Measurements from ENCODE around the gene TMEM52. TPM values are rescaled to one million over a fixed set of nuclear protein-coding genes. Genes with fewer than 3 reads are reported as not detected.

Gene TMEM52
- total and polyA plus RNA-seq, 2 experiments from 2014 or later: 0.40 TPM; not detected in 1

DNA sequence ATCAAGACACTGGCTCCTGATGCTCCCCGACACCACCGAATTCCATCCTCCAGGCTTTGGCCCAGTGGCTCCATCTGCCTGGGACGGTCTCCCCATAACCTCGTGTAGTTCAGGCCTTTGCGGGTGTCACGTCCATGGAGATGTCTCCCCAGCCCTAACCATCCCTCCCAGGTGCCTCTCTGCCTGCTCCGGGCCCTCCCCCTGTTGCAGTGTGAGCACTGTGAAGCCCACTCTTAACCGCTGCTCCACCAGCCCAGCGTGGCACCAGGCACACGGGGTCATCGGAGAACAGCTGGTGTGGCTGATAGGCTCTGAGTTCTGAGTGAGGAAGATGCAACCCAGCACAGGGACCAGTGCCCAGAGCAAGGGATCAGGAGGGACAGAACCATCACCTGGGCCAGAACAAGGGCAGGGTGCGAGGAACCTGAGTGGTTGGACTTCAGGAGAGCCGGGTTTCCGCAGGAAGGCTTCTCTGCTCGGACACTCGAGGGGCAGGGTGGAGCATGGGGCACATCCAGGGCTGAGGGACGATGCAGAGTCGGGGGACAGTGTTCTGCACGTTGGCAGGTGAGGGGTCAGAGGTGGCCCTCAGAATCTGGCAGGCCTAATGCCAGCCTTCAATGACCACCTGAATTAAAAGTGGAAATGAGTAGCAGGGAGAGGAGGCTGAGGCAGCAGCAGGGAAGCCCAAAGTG, 25.6 kb downstream of the TMEM52 start:
- Histone ChIP-seq H3K9me2 (ENCODE audit: insufficient read depth) (no peaks in the 10 kb centered on the region), H3K4me2 (ENCODE audit: unreplicated experiment) (no peak overlapping the region), H3K4me1 (ENCODE audit: insufficient read depth) (peaks cover 22% of the 10 kb centered on the region), H3K27ac (no peak overlapping the region), H3F3A (ENCODE audit: insufficient read depth) (peaks cover 9% of the 10 kb centered on the region), H4K20me1 (ENCODE audit: insufficient read depth) (peaks cover 7% of the 10 kb centered on the region; the same call in 1 of the 2 replicates), H3K79me2 (ENCODE audit: insufficient read depth) (peaks cover 27% of the 10 kb centered on the region), H3K9me3 (ENCODE audit: low read depth) (no peaks in the 10 kb centered on the region), H3K27me3 (replicated peaks; ENCODE audit: insufficient read depth) (no peaks in the 10 kb centered on the region), H3K4me3 (no peak overlapping the region), H2AFZ (no peak overlapping the region), H3K36me3 (ENCODE audit: low read depth) (no peaks in the 10 kb centered on the region), H3K9ac (no peak overlapping the region)
- 84 to 86% methylated on average over 19 of the region's 19 CpGs for WGBS, 2 experiments (ENCODE audit: low coverage in 1 of 2, low lambda C conversion rate in 2 of 2, missing lambda C conversion rate in 2 of 2)
- in situ Hi-C loops (cut with MboI): no loop called here
- TF ChIP-seq EZH2phosphoT487 (IDR thresholded peaks at IDR 0.05; ENCODE audit: insufficient read depth, low read depth) (no peak), EZH2 (IDR thresholded peaks at IDR 0.05; ENCODE audit: insufficient read depth, poor library complexity, severe bottlenecking) (no peak)
- no peak for DNase-seq

DNA sequence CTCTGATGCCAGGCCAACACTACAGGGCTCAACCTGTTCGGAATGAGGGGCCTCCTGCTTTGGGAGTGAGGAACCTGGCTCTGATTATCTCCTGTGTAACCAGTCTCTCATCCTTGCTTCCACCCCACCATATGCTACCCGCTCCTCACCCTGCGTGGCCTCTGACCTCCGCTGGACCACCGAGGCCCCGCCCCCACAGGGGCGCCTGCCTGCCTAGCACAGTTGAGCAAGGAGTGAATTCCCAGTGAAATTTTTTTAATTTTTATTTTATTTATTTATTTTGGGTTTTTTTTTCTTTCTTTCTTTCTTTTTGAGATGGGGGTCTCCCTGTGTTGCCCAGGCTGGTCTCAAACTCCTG, 26.3 kb downstream of the TMEM52 start:
- in situ Hi-C loops (cut with MboI): no loop called here
- H3F3A ChIP-seq (ENCODE audit: insufficient read depth): peaks cover 9% of the 10 kb centered on the region
- H2AFZ ChIP-seq: no peak overlapping the region
- no peak overlapping the region; the same call in 1 of the 2 replicates for H3K4me3 ChIP-seq
- H4K20me1 ChIP-seq (ENCODE audit: insufficient read depth): peaks cover 11% of the 10 kb centered on the region; the same call in 1 of the 2 replicates
- no peaks in the 10 kb centered on the region for H3K9me3 ChIP-seq (ENCODE audit: low read depth)
- H3K4me2 ChIP-seq (ENCODE audit: unreplicated experiment): peak overlapping the region; percentile 77
- WGBS, 2 experiments (ENCODE audit: low coverage in 1 of 2, low lambda C conversion rate in 2 of 2, missing lambda C conversion rate in 2 of 2): 74 to 77% methylated on average over 7 of the region's 7 CpGs
- no peak for TF ChIP-seq EZH2 (IDR thresholded peaks at IDR 0.05; ENCODE audit: insufficient read depth, poor library complexity, severe bottlenecking)
- peaks cover 29% of the 10 kb centered on the region for H3K4me1 ChIP-seq (ENCODE audit: insufficient read depth)
- H3K36me3 ChIP-seq (ENCODE audit: low read depth): 0 out of 2 replicates have a peak, but pooled peaks cover 3% of the 10 kb centered on the region
- peak overlapping the region; percentile 93 for H3K9ac ChIP-seq
- no peaks in the 10 kb centered on the region for H3K9me2 ChIP-seq (ENCODE audit: insufficient read depth)
- H3K27me3 ChIP-seq (replicated peaks; ENCODE audit: insufficient read depth): no peaks in the 10 kb centered on the region
- H3K79me2 ChIP-seq (ENCODE audit: insufficient read depth): peaks cover 34% of the 10 kb centered on the region
- no peak for DNase-seq
- H3K27ac ChIP-seq: no peak overlapping the region

DNA sequence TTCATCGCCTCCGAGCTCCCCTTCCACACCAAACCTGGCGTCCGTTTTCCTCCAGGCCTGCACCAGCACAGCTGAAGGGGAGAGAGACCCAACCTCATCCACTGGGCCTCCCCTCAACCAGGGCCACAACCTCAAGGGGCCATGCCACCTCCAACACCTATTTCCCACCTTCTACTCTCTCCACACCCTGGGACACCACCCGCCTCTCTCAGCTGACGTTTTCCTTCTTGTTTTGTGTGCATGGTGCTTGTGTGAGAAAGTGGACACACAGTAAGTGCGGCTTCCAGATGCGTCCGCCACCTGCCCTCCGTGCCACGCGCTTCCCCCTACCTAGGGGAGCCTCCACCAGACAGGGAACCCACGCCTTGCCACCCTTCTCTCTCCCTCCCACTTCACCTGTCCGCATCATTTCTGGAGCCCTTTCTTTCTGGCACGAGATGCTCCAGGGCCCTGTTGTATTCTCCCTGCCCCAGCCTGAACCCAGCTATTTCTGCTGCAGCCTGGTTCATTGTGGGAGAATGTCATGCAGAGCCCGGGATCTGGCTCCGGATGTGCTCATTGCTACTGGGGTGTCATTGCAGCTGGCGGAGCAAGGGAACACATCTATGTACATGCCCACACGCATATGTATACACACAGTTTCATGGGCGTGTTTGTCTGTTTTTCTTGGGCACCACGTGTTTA, 26.9 kb downstream of the TMEM52 start:
- peak overlapping the region; percentile 76 for H3K4me3 ChIP-seq
- peak overlapping the region; percentile 77 for H3K4me2 ChIP-seq (ENCODE audit: unreplicated experiment)
- H3K9ac ChIP-seq: peak overlapping the region; percentile 93
- WGBS, 2 experiments (ENCODE audit: low coverage in 1 of 2, low lambda C conversion rate in 2 of 2, missing lambda C conversion rate in 2 of 2): 35 to 41% methylated on average over 21 of the region's 21 CpGs
- peak overlapping the region; percentile 37 for H3K27ac ChIP-seq
- peaks cover 16% of the 10 kb centered on the region; the same call in 1 of the 2 replicates for H4K20me1 ChIP-seq (ENCODE audit: insufficient read depth)
- H3F3A ChIP-seq (ENCODE audit: insufficient read depth): peaks cover 10% of the 10 kb centered on the region
- no peaks in the 10 kb centered on the region for H3K9me3 ChIP-seq (ENCODE audit: low read depth)
- H2AFZ ChIP-seq: peak overlapping the region; percentile 74
- TF ChIP-seq EZH2phosphoT487 (IDR thresholded peaks at IDR 0.05; ENCODE audit: insufficient read depth, low read depth): no peak
- TF ChIP-seq EZH2 (IDR thresholded peaks at IDR 0.05; ENCODE audit: insufficient read depth, poor library complexity, severe bottlenecking): no peak
- DNase-seq: peak; percentile 59
- H3K36me3 ChIP-seq (ENCODE audit: low read depth): 0 out of 2 replicates have a peak, but pooled peaks cover 3% of the 10 kb centered on the region
- in situ Hi-C loops (cut with MboI): no loop called here
- H3K79me2 ChIP-seq (ENCODE audit: insufficient read depth): peaks cover 39% of the 10 kb centered on the region
- H3K4me1 ChIP-seq (ENCODE audit: insufficient read depth): peaks cover 34% of the 10 kb centered on the region
- no peaks in the 10 kb centered on the region for H3K9me2 ChIP-seq (ENCODE audit: insufficient read depth)
- no peaks in the 10 kb centered on the region for H3K27me3 ChIP-seq (replicated peaks; ENCODE audit: insufficient read depth)

DNA sequence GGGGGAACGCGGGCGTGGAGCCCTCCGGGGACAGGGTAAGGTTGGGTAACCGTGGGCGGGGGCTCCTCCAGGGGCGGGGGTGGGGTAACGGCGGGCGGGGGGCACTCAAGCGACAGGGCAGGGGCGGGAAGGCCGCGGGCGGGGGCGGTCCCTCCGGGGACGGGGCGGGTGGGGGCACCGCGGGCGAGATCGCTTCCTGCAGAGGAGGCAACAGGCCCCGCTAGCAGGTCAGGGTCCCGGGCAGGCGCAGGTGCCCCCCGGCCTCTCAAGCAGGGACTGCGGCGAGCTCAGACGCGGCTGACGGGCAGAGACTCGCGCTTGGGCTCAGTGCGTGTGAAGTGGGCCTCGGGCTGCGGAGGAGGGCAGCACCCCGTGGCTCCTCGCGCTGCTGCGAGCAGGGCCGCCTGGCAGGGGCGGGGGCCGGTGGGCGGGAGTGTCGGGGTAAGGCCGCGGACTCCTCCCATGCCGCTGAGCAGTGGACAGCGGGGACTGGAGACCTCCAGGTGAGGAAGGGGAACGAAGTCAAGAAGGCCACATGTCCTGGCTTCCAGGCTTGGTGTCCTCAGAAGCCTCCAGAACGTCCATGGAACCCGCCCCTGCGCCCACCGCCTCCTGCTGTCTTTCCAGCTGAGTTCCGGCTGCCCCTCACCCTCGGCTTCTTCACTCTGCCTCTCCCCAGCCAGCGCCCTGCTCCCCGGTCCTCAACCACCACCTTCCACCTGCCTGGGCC, 27.6 kb downstream of the TMEM52 start:
- Histone ChIP-seq H3K79me2 (ENCODE audit: insufficient read depth) (peaks cover 46% of the 10 kb centered on the region), H3K9ac (peak overlapping the region; percentile 93), H3K9me2 (ENCODE audit: insufficient read depth) (no peaks in the 10 kb centered on the region), H2AFZ (peak overlapping the region; percentile 74), H3K4me2 (ENCODE audit: unreplicated experiment) (peak overlapping the region; percentile 77), H3K4me3 (peak overlapping the region; percentile 91), H3K27ac (peak overlapping the region; percentile 76), H3K36me3 (ENCODE audit: low read depth) (0 out of 2 replicates have a peak, but pooled peaks cover 3% of the 10 kb centered on the region), H3K27me3 (replicated peaks; ENCODE audit: insufficient read depth) (no peaks in the 10 kb centered on the region), H3F3A (ENCODE audit: insufficient read depth) (peaks cover 13% of the 10 kb centered on the region), H3K9me3 (ENCODE audit: low read depth) (no peaks in the 10 kb centered on the region), H3K4me1 (ENCODE audit: insufficient read depth) (peaks cover 39% of the 10 kb centered on the region), H4K20me1 (ENCODE audit: insufficient read depth) (peaks cover 23% of the 10 kb centered on the region; the same call in 1 of the 2 replicates)
- in situ Hi-C loops (cut with MboI): no loop called here
- DNase-seq: peak; percentile 83
- TF ChIP-seq EZH2 (IDR thresholded peaks at IDR 0.05; ENCODE audit: insufficient read depth, poor library complexity, severe bottlenecking) (no peak), EZH2phosphoT487 (IDR thresholded peaks at IDR 0.05; ENCODE audit: insufficient read depth, low read depth) (no peak)
- WGBS, 2 experiments (ENCODE audit: low coverage in 1 of 2, low lambda C conversion rate in 2 of 2, missing lambda C conversion rate in 2 of 2): 2% methylated on average over 10 to 52 of the region's 59 CpGs
